Brain pericyte (primary cell): ENCODE measurements around the gene PFN3.
"Not testable (repeated sequence)": the region's sequence is repeated elsewhere in the genome, so short reads cannot be mapped to it uniquely, and the experiment has no call there.

Experiments used
- DNase-seq: peaks from one replicate; pipeline ENCODE4 v3.0.0-alpha.2; 2012; ENCODE audit warnings: low read depth, low spot score

The PFN3 gene

DNA sequence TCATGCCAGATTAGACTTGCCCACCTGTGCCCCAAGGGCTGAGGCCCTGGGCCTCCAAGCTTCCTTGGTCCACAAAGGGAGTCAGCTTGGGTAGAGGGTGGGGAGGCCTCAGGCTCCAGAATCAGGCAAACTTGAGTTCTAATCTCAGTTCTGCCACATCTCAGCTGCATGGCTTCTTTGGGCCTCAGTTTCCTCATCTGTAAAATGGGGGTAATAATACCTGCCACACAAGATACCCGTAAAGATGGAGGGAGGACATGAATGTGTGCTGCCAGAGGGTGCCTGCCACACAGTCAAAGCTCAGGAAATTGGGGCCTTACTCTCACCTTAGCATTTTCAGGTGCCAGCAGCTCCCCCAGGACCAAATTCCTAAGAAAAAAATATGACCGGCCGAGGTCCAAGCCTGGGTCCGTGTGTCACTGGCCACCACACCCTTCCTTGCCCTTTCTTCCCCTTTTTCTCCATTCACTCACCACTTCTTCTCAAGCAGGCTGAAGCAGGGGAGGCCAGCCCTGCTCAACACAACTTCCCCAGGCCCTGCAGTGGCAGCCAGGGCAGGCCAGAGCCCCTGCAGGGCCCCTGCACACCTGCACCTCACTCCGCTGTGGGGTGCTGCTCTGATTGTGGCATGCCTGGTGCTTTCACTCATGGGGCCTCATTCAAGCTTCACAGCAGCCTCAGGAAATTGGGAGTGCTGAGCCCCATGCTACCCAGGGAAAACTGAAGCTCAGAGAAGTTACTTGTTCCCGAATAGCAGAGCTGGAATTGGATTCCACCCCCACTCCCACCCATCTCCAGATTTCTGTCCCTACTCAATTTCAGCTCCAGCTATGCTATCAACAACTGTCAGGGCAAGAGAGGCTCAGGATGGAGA, 38.8 kb downstream of the PFN3 start:
- DNase-seq: no peak

DNA sequence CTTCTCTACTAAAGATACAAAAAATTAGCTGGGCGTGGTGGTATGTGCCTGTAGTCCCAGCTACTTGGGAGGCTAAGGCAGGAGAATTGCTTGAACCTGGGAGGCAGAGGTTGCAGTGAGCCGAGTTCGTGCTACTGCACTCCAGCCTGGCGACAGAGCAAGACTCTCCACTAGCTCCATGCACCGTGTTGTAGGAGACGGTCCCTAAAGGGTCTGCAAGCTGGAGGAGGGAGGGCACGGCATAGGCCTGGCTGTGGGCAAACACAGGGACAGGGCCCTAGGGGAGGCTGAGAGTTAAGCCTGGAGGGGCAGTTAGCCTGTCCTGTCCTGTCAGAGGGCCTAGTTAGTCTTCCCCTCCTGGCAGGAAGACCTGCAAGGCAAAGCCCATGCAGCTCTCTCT, 39.7 kb downstream of the PFN3 start:
- not testable (repeated sequence) for DNase-seq

DNA sequence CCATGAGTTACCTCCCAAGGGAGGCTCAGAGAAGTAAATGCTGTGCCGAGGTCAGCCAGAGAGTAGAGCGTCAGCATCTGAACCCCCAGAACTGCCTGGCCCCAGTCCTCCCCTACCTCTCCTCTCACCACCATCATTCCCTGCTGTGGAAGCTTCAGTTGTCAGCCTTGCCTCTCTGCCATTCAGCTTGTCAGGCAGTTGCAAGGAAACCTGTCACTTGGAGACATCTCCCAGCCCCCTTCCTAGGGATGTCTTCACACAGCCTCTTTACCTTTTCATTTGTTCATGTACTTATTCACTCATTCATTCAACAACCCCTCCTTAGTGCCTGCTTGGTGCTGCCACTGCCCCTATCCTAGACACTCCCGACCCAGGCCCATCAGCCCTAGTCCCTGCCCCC, 40.6 kb downstream of the PFN3 start:
- DNase-seq: no peak

DNA sequence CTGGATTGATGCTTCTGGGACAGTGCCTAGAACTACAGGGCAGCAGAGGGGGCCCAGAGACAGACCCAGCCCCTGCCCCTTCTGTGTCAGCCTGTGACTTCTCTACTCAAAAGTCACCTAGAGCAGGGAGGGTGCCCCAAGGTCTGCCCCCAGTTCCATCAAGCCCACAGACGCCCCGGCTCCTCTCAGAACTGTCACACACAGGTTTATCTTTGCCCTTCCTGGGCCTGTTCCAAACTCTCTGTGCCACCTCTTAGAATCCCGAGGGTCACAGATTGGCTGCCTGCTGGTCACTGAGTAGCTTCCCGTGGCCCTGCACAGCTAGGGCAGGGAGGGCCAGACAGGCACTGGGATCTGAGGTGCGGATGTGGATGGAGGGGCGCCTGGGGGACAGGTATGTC, 41.0 kb downstream of the PFN3 start:
- DNase-seq: no peak

DNA sequence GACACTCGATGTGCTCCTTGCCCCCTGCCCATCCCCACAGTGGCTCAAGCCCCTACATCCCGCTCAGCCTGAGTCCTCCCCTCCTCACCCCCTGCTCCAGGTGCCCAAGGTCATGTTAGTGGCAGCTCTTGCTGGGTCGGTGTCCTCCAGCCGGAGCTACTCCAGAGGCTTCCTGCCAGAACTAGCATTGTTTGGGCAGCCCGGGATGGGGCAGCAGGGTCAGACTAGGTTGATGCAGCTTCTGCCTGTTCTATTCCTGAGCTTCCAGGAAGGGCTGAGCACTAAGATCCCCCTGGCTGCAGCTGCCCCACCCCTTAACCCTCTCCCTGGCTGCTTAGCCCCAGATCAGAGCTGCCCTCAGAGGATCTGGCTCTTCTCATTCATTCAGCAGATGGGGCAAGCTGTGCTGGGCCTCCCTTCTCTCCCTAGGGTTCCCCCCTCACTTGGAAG, 42.1 kb downstream of the PFN3 start:
- no peak for DNase-seq

DNA sequence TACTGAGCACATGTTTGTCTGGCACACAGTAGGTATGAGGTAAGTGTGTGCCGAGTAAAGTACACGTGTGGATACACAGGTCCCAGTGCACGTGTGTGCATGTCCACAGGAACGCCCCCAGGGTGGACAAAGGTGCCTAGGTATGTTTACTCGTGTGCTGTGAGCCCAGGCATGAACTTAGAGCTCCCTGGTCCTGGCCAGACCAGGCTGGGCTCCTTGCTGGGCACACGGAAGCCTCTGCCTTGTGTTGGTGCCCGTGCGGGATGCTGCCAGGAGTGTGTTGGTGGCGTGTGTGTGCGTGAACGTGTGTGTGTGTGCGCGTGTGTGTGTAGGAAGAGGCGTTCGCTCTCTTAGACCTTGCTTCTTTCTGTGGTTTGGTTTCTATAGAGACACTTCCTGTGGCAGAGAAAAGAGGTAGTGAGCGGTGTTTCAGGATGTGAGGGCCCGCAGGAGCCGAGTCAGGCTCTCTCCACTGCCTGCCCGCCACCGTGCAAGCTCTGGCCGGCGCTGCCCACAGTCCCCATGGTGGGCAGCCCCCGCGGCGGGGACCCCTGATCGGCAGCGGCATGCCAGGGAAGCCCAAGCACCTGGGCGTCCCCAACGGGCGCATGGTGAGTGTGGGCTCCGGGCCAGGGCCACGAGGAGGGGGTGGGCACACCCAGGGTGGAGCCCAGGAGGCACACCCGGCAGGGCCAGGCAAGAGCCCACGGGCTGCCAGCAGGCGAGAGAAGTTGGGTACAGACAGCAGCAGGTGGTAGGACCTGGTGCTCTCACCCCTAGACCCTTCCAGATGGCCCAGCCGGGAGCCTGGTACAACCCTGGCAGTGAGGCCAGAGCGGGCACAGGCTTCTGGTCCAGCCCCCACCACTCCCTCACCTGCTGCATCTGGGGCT, 42.8 kb downstream of the PFN3 start, which contains the start of gene RGS14:
RGS14 (plus strand) TSS at position 466 of the 893 bp plus-strand sequence; CDS start at position 567, 101 bp downstream.
- DNase-seq: no peak

DNA sequence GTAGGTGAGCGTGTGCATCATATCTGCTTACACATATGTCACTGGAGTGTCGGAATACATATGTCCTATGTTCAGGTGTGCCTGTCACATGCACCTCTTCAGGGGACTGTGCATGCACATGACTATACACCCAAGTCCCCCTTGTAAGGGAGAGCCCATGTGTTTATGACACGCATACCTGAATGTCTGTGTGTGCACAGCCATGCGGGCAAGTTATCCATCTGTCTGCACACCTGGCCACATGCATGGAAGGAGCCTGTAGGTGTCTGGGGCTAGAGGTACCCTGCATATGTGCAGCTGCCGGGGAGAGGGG, 43.4 kb downstream of the PFN3 start:
- no peak for DNase-seq

DNA sequence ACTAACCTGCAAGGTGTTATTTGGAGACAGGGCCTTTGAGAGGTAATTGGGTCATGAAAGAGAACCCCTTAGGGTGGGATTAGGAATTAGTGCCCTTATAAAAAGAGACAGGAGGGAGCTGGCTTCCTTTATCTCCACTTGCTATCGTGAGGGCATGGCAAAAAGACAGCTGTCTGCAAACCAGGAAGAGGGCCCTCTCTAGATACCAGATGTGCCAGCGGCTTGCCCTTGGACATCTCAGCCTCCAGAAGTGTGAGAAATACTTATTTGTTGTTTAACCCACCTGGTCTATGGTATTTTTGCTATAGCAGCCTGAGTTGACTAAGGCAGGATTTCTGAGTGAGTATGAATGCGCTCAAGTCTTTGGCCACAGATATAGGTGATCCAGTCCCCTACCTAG, 43.7 kb downstream of the PFN3 start:
- DNase-seq: no peak

DNA sequence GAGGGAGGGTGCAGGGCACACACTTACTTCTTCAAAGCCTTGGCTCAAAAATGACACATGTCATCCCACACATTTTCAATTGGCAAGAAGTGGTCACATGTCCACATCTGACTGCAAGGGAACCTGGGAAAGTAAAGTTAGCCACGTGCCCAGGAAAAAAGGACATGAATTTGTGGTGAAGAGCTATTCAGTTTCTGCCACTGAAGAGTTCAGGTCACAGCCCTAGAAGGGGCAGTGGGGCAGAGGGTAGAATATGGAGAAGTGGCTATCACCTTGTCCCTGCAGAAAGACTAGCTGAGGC, 44.6 kb downstream of the PFN3 start:
- no peak for DNase-seq

DNA sequence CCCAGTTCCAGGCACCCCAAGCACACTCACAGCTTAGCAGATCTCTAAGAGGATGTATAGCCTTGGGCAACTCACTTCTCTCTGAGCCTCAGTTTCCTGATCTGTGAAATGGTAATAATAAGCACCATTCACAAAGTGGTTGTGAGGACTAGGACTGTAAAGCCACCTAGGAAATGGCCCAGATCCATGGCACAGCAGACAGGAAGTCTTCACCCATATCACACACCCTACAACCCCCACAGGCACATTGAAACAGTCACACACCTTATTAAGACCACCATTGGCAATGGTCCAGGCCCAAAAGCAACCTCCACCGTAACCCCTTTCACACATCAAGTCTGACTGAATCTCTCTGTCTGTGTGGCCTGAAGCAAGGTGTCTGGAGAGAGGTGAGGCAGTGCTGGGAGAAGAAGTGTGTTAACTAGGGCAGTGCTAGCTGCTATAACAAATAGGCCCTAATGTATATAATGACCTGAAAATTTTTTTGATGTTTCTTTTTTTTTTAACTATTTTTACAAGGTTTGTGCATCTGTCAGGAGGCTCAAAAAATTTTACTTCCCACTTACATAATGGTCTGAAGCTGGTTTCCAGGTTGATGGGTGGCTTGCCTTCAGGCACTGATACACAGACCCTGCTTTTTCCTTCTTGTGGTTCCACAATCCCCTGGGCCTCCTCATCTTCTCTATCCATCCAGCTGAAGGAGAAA, 45.1 kb downstream of the PFN3 start:
- no peak for DNase-seq

DNA sequence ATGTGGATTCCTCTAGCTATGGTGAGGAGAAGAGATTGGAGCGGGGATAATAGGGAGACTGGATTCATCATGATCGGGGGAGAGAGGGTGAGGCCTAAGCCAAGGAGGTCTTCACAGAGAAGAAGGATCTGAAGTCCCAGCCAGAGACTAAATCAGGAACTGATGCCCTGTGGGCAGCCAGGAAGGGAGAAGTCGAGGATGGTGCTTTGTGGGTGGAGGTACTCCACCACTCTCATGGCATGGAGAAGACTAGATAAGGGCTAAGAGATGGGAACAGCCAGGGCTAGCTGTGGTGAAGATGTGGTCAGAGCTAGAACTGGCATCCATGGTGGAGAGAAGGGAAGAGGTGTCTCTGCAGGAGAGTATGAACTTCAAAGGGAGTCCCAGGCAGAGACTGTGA, 45.8 kb downstream of the PFN3 start:
- DNase-seq: no peak

DNA sequence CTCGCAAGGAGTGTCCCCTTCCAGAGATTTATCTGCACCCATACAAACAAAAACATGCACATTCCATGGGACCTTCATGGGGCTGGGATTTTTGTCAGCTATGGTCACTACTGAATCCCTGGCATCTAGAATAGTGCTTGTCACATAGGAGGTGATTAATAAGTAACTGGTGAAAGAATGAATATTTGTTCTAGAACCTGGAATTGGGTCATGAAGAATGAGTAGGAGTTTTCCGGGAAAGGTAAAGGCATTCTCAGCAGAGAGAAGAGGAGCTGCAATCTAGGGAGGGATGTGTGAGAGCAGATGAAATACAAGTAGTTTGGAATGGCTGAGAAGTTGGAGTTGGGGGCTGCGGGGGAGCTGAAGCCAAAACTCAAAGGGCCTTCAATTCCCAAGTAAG, 46.2 kb downstream of the PFN3 start:
- DNase-seq: no peak

DNA sequence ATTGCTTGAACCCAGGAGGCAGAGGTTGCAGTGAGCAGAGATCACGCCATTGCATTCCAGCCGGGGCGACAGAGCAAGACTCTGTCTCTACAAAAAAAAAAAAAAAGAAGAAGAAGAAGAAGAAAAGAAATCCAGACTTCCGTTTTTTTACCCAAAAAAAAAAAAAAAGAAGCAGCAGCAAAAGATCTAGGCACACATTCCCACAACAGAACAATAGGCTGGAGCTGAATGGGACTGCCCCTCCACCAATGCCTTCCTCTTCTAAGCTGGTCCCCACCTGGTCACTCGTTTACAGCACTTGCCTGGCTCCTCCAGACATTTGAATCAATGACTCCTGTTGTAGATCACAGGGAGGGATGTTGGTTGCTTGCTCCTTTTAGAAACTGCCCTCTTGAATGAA, 47.4 kb downstream of the PFN3 start:
- DNase-seq: no peak

DNA sequence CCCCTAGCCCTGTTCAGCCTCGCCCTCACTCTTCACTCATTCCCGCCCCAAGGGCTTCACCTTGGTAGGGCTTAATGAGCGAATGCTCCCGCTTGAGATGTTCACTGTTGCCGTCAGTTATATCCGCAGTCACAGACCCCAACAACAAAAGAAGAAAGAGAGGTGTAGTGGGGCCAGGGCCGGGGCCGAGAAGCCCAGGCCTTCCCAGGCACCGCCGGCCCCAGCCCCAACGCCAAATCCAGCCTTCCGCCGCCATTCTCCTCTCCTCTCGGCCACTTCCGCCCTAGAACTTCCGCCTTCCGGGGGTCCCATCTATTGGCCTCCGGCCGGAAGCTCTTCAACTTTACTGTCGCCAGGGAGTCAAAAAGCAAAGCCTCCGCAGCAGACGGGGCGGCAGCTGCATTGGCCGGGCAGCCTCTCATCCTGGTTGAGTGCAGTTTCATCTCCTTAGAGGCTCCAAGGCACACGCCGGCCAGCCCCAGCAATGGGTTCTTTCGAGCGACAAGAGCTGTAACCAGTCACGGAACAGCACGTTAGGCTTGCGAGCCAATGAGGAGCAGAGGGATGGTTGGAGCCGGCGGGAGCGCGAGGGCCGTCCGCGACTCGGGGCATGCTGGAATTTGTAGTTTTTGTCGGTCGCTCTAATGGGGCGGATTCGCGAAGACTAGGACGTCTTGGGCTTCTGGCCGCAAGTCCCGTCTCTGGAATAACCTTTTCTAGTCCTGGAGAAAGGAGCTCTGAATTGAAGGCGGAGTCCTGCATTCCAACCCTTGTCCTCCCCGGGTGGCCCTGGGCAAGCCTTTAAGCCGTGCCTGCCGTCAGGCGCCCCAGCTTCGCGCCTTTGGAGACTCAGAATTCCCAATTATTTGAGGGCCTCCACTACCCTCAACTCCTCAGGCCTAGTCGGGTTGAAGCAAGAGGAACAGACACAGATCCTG, 48.8 kb downstream of the PFN3 start, which contains the start of gene LMAN2:
LMAN2 (minus strand) TSS at position 277 of the 938 bp plus-strand sequence; CDS start at position 256, 21 bp downstream.
- DNase-seq: peak; percentile 93

DNA sequence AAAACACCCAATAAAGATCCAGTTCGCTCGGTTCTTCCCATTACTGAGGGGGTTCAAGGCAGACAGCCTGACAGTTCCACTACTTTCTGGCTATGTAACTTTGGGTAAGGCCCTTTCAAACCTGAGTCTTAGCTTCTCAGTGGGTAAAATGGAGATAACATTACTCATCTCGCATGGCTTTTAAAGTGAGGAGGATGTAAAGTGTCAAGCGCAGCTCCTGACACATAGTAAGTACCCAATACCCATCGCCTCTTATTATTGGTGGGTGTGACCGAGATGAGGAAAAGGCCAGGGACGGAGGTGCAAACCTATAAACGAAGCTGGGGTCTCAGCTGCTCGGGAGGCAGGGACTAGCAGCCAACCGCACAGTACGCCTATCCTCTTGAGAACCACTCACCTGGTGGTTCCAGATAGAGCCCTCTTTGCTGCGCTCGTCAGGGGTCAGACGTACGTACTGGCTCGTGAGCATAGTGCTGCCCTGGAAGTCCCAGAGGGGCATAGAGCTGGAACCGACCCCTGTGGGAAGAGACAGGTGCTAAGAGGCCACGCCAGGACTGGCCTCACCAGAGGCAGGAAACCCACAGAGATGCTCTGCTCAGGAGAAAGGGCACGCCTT, 49.6 kb downstream of the PFN3 start:
- no peak for DNase-seq
